Measurements from ENCODE around the gene DCUN1D1.
"Not testable (repeated sequence)": the region's sequence is repeated elsewhere in the genome, so short reads cannot be mapped to it uniquely, and the experiment has no call there.

The DCUN1D1 gene

DNA sequence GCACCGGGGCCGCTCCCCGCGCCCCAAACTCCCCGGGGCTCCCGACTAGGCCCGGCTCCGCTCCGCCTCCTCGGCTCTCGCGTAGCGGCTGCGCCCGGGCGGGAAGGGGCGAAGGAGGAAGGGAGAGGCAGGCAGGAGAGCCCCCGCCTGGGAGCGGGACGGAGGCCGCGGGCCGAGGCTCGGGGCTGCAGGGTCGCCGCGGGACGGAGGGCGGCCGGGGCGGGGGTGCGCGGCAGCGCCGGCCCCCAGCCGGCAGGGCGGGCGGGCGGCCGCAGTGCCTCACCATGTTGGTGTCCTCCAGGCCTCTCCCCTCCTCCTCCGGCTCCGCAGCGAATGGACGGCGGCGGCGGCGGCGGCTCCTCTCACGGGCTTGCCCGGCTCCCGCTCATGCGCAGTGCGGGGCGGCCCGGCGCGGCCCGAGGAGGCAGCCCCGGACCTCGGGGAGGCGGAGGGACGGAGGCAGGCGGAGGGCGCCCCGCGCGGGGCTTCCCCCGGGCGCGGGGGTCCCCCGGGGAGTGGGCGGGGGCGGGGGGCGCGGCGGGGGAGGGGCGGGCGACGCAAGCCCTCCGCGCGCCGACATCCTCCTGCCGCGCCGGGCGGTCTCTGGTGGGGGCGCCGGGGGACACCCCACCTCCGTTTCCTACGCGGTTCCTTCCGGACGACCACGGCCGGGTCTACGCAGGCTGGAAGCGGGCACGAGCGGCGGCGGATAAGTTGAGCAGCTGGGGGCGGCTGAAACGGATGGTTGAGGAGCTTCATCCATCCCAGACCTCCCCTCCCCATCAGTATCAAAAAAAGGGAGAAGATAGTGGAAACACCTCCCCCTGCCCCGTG, at the start of gene DCUN1D1:
Gene DCUN1D1 (minus strand): TSS at position 335 of the 834 bp plus-strand sequence. CDS start 49 bp downstream, at position 286.
- DNase-seq: peak; percentile 95

DNA sequence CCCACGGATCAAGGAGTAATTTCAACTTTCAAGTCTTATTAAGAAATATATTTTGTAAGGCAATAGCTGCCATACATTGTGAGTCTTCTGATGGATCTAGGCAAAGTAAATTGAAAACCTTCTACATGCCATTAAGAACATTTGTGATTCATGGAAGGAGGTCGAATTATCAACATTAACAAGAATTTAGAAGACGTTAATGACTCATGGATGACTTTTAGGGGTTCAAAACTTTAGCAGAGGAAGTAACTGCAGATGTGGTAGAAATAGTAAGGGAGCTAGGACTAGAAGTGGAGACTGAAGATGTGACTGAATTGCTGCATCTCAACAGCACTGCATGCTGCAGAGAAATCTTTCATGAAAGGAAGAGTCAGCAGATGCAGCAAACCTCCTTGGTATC, 48.1 kb upstream of the DCUN1D1 start:
- DNase-seq: no peak

DNA sequence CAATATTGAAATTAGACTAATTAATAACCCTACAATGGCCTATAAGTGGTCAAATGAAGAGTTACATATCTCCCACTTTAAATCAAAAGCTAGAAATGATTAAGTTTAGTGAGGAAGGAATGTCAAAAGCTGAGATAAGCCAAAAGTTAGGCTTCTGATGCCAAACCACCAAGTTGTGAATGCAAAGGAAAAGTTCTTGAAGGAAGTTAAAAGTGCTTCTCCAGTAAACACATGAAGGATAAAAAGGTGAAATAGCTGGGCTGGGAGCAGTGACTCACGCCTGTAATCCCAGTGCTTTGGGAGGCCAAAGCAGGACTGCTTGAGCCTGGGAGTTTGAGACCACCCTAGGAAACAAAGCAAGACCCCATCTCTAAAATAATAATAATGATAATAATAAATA, 46.9 kb upstream of the DCUN1D1 start:
- DNase-seq: no peak

DNA sequence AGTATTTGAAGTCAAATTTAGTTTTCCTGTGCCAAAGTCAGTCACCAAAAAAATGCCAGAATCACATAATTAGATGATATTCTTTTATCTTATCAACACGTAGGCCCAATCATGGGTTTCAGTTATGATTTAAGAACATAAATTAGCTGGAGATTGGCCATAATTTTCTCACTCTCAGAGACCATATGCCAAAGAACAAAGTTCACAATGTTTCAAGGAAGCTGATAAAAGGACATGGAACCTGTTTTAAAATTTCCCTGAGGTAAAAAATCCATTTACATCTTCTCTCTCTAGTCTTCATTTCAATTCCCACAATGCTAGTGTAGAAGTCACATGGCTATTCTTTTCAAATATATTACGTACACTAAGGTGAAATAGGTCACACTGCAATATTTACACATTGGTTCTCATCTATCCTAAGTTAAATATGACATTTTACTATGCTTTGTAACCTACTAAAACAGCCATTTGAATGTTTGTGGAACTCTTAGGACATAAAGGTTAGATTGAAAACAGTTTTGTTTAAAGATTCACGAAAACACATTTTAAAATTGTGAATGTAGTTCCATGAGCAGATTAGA, 42.7 kb upstream of the DCUN1D1 start:
- DNase-seq: no peak

DNA sequence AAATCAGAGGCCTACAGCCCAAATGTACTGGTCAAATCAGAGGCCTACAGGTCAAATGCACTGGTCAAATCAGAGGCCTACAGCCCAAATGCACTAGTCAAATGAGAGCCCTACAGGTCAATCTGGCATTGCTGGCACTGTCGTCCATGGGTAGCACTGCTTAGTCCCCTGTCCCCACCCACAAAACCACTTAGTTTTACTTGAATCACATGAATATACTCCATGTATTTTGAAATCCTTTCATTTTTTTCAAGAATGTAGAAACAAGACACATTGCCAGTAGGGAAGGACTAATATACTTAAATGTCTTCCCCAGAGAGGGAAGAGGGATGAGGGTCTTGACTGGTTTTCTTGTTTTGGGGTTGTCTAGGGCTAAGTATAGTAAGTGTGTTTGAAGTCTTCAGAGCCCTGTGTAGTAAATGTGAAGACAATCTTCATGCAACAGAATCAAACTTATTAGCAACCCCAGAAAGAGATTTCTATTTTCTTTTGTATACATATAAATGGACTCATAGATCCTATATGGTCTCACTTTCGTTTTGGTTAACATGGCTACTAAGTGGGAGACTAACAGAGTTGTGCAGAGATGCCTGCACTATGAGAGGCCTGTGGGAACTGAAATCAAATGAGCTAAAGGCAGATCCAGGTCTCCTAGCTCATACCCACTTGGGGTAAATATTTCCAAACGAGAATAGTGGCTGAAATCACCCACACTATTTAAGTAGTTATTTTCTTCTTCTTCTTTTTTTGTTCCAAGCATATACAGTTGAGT, 38.3 kb upstream of the DCUN1D1 start:
- DNase-seq: no peak

DNA sequence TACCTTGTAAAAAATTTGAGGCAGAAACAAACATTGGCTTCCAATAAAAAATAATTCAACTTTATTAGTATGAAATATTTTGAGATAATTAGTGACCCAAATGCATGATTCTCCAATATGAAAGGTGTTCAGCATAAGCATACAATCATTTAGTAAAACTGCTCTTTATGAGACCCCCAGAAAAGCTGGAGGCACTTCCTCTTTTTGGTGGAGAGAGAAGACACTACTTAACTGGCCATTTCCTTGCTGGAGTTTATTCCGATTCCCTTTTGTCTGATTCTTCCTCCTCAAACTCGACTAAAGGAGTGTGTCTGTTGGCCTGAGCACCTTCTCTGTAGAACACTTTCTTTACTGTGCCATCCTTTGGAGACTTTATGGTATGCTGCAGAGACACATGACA, 34.8 kb upstream of the DCUN1D1 start:
- no peak for DNase-seq

DNA sequence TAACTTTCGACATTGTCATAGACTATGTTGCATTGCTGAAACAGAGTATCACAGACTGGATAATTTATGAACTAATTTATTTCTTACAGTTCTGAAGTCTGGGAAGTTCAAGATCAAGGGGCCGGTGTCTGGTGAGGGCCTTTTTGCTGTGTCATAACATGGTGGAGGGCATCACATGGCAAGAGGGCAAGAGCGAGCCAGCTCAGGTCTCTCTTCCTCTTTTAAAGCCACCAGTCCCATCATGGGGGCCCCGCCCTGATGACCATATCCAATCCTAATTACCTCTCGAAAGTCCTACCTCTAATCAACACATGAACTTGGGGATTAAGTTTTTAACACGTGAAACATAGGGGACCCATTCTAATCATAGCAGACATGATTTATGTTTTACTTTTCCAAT, 33.5 kb upstream of the DCUN1D1 start:
- DNase-seq: no peak

DNA sequence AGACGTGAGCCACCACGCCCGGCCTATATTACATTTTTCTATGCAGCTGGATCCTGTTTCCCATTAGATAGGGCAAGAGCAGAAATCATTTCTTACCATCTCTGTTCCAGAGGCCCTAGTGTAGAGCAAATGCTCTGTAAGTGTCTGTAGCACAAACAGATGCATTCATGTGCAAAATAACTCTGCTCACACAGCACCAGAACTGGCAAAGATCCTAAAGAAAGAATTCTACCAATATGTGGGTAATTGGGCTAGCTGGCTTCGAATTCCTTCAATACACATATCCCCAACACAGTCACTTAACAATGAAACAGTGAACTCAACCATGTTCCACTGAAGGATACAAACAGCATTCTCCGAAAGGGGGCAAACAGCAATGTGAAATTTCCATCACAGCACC, 32.7 kb upstream of the DCUN1D1 start:
- no peak for DNase-seq

DNA sequence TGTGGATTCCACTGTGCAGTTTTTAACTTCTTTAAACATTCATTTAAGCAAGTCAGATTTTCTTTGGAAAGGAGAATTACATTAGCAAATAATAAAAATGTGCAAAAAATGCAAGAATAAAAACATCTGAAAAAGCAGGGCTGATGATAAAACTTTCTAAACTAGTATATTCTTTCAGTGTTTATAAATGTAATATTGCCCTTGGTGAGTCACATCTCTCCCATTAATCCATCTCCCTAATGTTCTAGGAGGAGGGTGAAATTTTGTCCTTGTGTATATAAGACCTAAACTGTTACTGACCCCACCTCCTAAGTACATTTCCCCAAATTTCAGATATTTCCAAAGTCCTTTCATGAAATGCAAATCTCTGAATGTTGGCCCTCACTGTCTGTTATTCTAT, 28.5 kb upstream of the DCUN1D1 start:
- DNase-seq: no peak

DNA sequence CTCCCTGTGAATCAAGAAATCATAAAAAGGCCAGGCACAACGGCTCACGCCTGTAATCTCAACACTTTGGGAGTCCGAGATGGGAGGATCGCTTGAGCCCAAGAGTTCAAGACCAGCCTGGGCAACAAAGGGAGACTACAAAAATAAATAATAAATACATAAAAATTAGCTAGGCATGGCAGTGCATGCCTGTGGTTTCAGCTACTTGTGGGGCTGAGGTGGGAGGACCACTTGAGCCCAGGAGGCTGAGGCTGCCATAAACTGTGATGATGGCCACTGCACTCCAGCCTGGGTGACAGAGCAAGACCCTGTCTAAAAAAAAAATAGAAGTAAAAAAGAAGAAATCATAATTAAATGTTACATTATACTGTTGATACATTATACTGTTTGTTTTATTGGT, 28.0 kb upstream of the DCUN1D1 start:
- DNase-seq: no peak

DNA sequence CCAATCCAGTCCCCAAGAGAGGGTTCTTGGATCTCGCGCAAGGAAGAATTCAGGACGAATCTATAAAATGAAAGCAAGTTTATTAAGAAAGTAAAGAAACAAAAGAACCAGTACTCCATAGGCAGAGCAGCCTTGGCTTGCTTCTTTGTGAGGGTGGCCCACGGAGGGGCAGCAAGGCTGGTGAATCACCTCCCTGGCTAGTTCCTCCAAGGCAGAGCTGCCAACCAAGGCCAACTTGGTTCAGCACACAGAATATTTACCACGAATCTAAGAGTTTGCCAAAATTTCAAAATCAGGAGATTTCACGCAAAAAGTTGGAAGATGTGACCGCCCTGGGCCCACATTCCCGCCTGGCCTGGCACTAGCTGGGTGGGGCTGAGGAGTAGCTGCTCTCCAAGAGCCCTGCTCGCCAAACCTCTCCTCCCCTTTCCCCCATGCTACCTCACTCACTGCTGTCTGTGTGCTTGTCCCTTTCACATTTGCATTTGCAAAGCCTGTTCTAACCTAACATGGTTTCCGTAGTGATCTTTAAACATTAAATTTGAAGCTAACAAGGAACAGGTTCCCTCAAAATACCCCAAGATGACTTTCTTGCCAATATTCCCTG, 26.2 kb upstream of the DCUN1D1 start:
- no peak for DNase-seq

DNA sequence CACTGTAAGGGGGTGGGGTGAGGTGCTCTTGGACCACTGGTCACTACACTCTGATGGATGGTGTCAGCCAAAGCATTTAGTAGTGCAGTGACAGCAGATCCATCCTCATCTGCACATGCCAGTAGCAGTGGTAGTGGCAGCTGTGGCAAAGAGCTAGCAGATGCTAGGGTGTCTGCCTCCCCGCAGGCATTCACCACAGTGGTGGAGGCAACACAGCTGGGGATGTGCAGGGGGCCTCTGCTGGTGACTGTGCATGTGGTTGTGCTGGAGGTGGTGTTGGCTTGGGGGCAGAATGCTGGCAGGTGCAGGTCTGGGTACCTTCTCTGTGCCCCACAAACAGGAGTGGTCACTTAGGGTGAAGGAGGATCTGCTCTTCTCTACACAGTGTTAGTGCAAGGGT, 19.4 kb upstream of the DCUN1D1 start:
- no peak for DNase-seq

DNA sequence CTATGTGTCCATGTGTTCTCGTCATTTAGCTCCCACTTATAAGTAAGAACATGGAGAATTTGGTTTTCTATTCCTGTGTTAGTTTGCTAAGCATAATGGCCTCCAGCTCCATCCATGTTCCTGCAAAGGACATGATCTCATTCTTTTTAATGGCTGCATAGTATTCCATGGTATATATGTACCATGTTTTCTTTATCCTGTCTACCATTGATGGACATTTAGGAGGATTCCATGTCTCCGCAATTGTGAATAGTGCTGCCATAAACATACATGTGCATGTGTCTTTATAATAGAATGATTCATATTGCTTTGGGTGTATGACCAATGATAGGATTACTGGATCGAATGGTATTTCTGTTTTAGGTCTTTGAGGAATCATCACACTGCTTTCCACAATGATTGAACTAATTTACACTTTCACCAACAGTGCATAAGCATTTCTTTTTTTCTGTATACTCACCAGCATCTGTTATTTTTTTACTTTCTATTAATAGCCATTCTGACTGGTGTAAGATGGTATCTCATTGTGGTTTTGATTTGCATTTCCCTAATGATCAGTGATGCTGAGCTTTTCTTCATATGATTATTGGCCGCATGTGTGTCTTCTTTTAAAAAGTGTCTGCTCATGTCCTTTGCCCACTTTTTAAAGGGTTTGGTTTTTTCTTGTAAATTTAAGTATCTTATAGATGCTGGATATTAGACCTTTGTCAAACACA, 13.3 kb upstream of the DCUN1D1 start:
- not testable (repeated sequence) for DNase-seq

DNA sequence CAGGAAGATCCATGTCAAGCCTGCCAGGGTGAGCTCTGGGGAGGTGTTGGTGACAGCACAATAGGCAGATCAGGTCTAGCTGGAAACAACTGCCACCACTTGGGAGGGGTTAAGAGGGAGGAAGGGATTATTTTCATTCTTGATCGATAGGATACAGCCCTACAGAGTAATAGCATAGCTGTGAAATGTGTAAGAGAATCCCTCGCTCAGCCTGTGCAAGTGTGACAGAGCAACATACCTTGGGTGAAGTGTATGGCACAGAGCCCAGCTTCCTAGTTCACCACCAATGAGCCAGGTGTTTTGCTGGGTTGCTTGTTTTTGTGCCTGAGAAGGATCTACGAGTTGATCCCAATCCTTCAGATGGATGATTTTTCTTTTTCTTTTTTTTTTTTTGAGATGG, 9.2 kb upstream of the DCUN1D1 start:
- DNase-seq: no peak

DNA sequence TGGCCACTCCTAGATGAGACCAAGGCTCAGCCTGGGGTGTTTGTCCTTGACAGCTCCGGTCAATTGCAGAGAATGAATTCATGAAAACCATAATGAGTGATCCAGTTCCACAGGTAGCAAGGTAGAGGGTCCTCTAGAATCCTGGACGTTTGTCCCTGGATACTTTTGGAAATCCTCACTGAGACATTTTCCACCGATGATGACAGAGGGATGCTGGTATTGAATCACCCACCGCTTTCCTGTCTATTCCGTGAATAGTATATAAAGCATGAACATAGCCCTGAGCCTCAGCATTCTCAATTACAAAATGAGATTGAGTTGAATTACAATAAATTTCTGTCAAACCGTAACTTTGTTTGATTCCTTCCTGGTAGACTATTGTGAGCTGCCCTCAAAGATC, 5.7 kb upstream of the DCUN1D1 start:
- DNase-seq: no peak

DNA sequence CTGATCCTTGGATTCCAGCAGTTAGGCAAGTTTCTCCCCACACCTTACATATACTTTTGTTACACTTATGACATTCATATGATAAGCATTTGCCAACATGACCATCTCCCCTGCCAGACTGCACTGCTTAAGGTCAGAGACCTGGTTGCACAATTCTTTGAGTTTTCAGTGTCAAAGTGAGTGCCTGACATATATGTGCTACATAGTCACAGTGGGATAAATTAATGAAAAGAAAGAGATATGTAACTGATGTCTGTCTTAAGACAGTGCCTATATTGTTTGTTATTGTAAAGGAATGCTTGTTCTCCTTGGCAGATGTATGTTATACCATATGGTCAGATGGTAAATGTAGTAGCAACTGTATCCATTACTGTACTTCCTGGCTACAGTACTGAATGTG, 3.5 kb upstream of the DCUN1D1 start:
- DNase-seq: no peak

DNA sequence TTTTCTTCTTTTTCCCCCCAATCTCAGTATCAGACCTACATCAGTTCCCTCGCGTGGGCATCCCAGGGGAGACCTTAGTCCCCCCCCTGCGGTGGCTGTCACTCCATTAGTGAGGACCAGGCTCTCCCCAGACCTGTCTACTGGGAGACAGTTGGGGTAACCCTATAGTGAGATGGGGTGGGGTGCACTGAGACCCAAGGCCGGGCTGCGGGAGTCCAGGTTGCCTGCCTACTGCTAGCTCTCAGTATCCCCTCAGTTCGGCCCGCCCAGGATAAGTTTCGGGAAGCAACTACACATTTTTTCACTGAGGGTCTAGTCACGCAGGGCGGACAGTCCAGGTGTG, 671 bp upstream of the DCUN1D1 start:
- no peak for DNase-seq

DNA sequence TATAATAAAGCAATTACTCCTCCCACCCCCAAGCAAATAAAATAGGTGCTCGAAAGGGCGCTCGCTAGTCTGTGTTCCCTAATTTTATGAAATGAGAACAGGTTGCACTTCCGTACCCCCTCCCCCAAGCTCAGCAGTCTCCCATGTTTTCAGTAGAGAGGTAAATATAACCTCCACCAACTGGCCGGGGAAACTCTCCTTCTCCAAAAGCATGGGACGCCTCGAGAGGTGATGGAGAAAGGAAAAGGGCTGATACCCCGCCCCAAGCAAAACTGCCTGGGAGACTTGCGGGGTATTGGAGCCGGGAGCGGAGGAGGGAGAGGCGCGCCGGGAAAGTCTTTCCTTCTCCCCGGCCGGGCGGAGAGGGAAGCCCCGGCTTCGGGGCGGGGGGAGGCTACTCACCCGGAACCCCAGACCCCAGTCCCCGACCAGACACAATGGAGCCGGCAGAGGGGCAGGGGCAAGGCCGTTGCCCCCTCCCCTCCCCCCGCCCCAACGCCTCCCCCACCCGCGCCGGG, 605 bp downstream of the DCUN1D1 start:
- DNase-seq: peak; percentile 25

DNA sequence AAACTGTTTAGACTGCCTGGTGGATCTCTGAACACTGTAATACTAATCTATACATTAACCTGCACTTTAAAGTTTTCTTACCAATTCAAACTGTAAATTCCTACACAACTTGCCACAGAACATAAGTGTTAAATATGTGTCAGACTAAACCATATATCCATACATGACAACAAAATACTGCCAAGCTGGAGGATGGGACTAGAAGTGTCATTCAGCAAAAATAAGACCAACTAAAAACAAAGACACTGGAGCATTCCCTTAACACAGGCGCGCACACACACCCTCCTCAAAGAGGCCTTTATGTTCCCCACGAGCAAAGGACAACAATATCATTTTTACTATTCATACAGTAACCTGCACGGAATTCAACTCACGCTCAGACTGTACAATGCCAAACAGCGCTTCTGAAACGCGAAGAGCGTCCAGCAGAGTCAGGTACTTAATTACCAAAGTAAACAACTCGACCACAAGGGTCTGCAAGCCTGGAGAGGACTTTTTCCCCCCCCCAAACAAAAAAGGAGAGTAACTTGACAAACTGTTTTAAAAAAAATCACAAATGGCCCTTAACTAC, 1.1 kb downstream of the DCUN1D1 start:
- DNase-seq: no peak

DNA sequence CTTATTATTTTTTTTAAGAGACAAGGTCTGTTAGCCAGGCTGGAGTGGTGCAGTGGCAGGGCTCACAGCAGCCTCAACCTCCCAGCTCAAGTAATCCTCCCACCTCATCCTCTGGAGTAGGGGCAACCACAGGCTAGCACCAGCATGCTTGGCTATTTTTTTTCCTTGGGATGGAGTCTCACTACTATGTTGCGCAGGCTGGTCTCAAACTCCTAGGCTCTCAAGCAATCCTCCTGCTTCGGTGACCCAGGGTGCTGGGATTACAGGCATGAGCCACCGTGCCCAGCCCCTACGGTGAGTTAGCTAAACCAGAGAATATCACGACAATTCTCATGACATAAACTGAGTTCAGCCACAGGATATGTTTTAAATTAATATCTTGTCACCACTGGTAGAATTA, 2.0 kb downstream of the DCUN1D1 start:
- no peak for DNase-seq

DNA sequence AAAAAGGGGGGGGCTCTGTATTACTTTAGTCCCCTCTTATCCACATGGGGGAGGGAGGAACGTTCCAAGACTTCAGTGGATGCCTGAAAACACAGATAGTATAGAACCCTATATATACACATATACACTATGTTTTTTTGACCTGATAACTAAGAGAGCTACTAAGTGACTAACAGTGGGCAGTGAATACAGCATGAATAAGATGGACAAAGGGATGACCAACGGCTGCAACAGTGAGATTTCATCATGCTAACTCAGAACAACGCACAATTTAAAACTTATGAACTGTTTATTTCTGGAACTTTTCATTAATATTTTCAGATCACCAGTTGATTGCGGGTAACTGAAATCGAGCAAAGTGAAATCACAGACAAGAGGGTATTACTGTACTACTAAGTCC, 7.3 kb downstream of the DCUN1D1 start:
- no peak for DNase-seq

DNA sequence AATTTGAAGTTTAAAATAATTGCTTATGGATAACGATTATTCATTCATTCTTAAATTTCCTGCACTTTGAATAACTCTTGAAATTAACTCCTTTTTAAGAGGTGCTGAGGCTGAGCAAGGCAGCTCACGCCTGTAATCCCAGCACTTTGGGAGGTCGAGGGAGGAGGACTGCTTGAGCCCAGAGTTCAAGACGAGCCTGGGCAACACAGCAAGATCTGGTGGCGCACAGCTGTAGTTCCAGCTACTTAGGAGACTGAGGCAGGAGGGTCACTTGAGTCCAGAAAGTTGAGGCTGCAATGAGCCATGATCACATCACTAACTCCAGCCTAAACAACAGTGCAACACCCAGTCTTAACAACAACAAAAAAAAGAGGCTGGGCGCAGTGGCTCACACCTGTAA, 8.0 kb downstream of the DCUN1D1 start:
- no peak for DNase-seq

Data from 8988T (cell line).